ENCODE measurements around the gene SLC9A4. TPM values are rescaled to one million over a fixed set of nuclear protein-coding genes. Genes with fewer than 3 reads are reported as not detected.

SLC9A4 gene
- polyA plus RNA-seq, 1 donor = 7.0 TPM

GRCh38 chr2:102449370-102449974 is 23.6 kb upstream of the SLC9A4 start:
- DNase-seq = peak; percentile 29

- DNase-seq = no peak
Observed at GRCh38 chr2:102451968-102452367, 21.1 kb upstream of the SLC9A4 start.

GRCh38 chr2:102453501-102453900 is 19.5 kb upstream of the SLC9A4 start:
- DNase-seq = no peak

- DNase-seq = no peak
Observed at GRCh38 chr2:102455061-102455670, 17.9 kb upstream of the SLC9A4 start.

GRCh38 chr2:102460467-102460866 is 12.6 kb upstream of the SLC9A4 start:
- no peak for DNase-seq

GRCh38 chr2:102461188-102461587 is 11.8 kb upstream of the SLC9A4 start:
- no peak for DNase-seq

- DNase-seq = no peak
Observed at GRCh38 chr2:102463160-102463559, 9.9 kb upstream of the SLC9A4 start.

GRCh38 chr2:102470168-102470567 is 2.9 kb upstream of the SLC9A4 start:
- no peak for DNase-seq

DNA sequence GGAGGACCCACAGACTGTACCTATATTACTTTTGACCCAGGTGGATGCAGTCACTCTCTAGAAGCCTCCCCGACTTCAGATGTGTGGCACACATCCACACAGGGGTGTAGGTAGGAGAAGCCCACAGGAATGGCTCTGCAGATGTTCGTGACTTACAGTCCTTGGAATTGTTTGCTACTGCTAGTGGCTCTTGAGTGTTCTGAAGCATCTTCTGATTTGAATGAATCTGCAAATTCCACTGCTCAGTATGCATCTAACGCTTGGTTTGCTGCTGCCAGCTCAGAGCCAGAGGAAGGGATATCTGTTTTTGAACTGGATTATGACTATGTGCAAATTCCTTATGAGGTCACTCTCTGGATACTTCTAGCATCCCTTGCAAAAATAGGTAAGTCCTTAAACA is 605 bp downstream of the SLC9A4 start:
- DNase-seq = no peak

- no peak for DNase-seq
Observed at GRCh38 chr2:102474785-102475184, 1.8 kb downstream of the SLC9A4 start.

DNA sequence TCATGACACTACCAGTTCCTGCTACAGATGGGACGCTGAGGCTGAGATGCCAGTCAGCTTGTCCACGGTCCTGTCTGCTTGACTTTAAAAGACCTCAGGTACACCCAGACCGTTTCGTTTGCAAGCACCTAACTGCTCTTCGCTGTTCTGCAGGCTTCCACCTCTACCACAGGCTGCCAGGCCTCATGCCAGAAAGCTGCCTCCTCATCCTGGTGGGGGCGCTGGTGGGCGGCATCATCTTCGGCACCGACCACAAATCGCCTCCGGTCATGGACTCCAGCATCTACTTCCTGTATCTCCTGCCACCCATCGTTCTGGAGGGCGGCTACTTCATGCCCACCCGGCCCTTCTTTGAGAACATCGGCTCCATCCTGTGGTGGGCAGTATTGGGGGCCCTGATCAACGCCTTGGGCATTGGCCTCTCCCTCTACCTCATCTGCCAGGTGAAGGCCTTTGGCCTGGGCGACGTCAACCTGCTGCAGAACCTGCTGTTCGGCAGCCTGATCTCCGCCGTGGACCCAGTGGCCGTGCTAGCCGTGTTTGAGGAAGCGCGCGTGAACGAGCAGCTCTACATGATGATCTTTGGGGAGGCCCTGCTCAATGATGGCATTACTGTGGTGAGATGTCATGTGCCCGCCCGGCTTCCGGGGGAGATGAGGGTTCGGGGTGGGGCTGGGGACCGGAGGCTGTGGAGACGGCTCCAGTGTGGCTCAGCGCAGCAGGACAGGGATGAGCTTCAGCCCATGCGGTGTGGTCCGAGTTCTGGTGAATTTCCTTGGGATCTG is 5.9 kb downstream of the SLC9A4 start:
- DNase-seq = no peak

DNA sequence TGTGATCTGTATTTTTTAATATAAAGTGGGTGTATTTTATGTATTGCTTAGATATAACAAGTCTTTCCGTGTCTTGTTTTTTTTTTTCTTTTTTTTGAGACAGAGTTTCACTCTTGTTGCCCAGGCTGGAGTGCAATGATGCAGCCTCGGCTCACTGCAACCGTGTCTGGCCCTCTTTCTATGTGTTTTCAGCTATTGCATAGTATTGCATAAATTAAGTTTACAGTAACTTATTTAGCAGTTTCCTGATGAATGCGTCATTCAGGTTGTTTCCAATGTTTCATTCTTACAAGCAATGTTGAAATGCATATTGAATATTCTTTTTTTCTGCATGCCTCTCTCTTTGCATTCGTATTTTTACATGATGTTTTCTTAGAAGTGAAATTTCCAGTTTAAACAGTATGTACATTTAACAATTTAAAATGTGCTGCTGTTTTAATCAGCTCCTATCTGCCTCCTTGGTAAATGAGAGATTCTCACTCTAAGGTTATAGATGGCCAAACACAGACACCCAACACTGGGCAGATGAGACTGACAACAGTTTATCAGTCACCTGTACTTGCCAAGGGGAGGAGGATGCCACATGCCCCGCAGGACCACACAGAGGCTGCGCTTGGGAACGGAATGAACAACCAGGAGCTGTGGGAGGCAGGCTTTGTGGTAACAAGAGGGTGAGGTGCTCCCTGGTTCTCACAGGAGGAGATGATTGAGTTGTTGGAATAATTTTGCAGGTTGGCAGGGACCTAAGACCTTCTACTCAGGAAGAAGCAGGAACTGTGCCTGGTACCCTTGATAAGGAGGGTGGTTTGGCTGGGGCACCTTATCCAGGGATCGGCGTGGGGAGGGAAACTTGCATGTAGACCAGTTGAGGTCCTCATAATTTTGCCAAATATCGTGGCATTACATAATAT is 7.5 kb downstream of the SLC9A4 start:
- no peak for DNase-seq

- DNase-seq = no peak
Observed at GRCh38 chr2:102481931-102482330, 8.9 kb downstream of the SLC9A4 start.

- no peak for DNase-seq
Observed at GRCh38 chr2:102483086-102483485, 10.1 kb downstream of the SLC9A4 start.

DNA sequence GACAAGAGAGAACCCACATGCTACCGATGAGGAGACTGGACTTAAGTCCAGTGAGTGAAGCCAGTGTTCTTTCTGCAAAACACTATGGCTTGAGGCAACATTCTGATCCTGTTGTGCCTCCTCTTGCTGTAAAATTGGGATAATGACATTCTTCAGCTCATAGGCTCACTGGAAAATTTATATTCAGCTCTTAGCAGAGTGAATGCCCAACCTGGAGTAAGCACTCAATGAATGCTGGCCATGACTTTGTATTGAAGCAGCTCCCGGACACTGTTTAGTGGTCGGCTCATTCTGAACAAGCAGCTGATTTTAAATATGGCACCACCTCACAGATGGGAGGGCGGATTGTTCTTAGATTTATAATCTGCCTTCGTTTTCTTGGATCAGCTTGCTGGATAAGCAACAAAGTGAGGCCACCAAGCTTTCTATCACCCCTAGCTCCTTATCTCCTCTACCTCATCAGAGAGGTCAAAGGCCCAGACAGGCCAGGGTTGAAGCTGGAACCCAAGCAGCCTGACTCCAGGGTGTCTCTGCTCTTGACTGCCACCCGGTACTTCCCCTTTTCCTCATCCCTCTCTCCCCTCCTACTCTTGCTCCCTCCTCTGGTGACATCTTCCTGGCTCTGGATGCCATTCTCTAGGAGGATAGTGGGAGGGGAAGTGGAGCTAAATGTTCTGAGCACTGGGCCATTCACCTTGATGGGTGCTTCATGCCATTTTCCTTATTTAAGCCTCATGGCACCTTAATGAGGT is 11.5 kb downstream of the SLC9A4 start:
- no peak for DNase-seq

GRCh38 chr2:102485147-102485785 is 12.2 kb downstream of the SLC9A4 start:
- no peak for DNase-seq

- DNase-seq = no peak
Observed at GRCh38 chr2:102486941-102487702, 14.1 kb downstream of the SLC9A4 start.

GRCh38 chr2:102487761-102488462 is 14.9 kb downstream of the SLC9A4 start:
- peak; percentile 14 for DNase-seq

DNA sequence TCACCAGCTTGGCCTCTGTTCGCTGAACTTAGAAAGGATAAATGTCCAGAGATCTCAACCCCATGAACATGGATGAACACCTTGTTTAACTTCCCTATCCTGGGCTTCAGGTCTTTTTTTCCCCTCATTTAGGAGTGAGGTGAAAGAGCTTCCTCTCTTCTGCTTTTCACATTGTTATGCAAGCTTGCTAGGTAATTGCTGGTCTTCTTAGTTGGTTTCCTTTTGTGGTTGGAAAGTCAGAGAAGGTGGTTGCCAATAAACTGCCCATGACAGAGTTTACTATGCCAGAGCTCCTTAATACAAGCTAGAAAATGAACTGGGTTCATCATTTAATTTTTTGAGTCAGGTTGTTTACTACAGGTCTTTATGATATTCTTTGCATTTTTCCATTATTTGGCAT is 16.6 kb downstream of the SLC9A4 start:
- no peak for DNase-seq

GRCh38 chr2:102492006-102492405 is 19.0 kb downstream of the SLC9A4 start:
- no peak for DNase-seq

All from left kidney (tissue), 2 donors.